ENCODE results near the gene TRIM15. TPM values are rescaled to one million over a fixed set of nuclear protein-coding genes. Genes with fewer than 3 reads are reported as not detected.

Gene TRIM15
- total RNA-seq, 4 donors from 2014 or later, result not detected

GRCh38 chr6:30188541-30188940 lies 25.2 kb downstream of the TRIM15 start:
- ATAC-seq (ENCODE audit: low FRiP score) (no peak), DNase-seq (ENCODE audit: low spot score) (no peak)
- TF ChIP-seq CTCF (IDR thresholded peaks at IDR 0.05), result no peak

GRCh38 chr6:30192076-30192475 lies 28.7 kb downstream of the TRIM15 start:
- ATAC-seq (ENCODE audit: low FRiP score) (no peak), DNase-seq (ENCODE audit: low spot score) (no peak)
- no peak for TF ChIP-seq CTCF (IDR thresholded peaks at IDR 0.05)

- no peak for TF ChIP-seq CTCF (IDR thresholded peaks at IDR 0.05)
- DNase-seq (ENCODE audit: low spot score) (no peak), ATAC-seq (ENCODE audit: low FRiP score) (no peak)
These were observed 31.7 kb downstream of the TRIM15 start for GRCh38 chr6:30194797-30195690.

- ATAC-seq (ENCODE audit: low FRiP score), result no peak
These were observed 32.6 kb downstream of the TRIM15 start for GRCh38 chr6:30195951-30196350.

GRCh38 chr6:30196376-30196775 lies 33.0 kb downstream of the TRIM15 start:
- DNase-seq (ENCODE audit: low spot score), result no peak
- no peak for TF ChIP-seq CTCF (IDR thresholded peaks at IDR 0.05)
- ATAC-seq (ENCODE audit: low FRiP score), result no peak

More at GRCh38 chr6:30195951-30196350, 32.6 kb downstream of the TRIM15 start:
- TF ChIP-seq CTCF (IDR thresholded peaks at IDR 0.05), result no peak
- DNase-seq (ENCODE audit: low spot score), result no peak

- no peak for TF ChIP-seq CTCF (IDR thresholded peaks at IDR 0.05)
- DNase-seq (ENCODE audit: low spot score), result no peak
- no peak for ATAC-seq (ENCODE audit: low FRiP score)
These were observed 35.1 kb downstream of the TRIM15 start for GRCh38 chr6:30198166-30199084.
